HCT116 (cell line): ENCODE results near the gene AVP. TPM values are rescaled to one million over a fixed set of nuclear protein-coding genes. Genes with fewer than 3 reads are reported as not detected.

Experiments
- ATAC-seq: fragments of 200-7000 bp; cut with Tn5 transposase; 2 replicates; pipeline ENCODE4 v1.9.1; 2020; ENCODE audit warnings: mild to moderate bottlenecking, moderate library complexity
- BruUV-seq: library from RNA; stranded (reverse); fragments of 400-500 nt; replicated peaks from 2 replicates; lab custom pipeline; 2021; lab: Mats Ljungman, UMichigan
- CTCF ChIA-PET: fragments of 300-600 bp; sonication (Branson Sonifier 250); formaldehyde crosslinking; loops from one replicate; lab custom pipeline; 2021; ENCODE audit warnings: antibody characterized with exemption; lab: Charles Lee
- POLR2A ChIA-PET: fragments of 300-600, 350-600 bp; sonication (Branson Sonifier 250); formaldehyde crosslinking; loops from one replicate; lab custom pipeline; 2021; ENCODE audit warnings: antibody characterized with exemption; lab: Charles Lee
- RAD21 ChIA-PET, 2 experiments: fragments of 300-600 bp; sonication (Branson Sonifier 250); formaldehyde crosslinking; loops; one replicate each; lab custom pipeline; 2023; ENCODE audit warnings: low total read pairs in 2 of 2; ENCODE audit not compliant: uncharacterized antibody in 2 of 2, unreplicated experiment in 2 of 2, low non-redundant PET in 1 of 2; lab: Charles Lee
- DNase-seq: peaks from one replicate; pipeline ENCODE4 v3.0.0-alpha.2; 2010; ENCODE audit warnings: low read depth, low spot score
- H2AFZ ChIP-seq: fragments of 200-600 bp; shearing (Covaris generic), sonication (generic); 2 replicates; pipeline ENCODE4 v1.6.1; 2017; ENCODE audit warnings: low read depth, mixed run types, mixed read lengths, antibody characterized with exemption, low read length; ENCODE audit not compliant: poor library complexity, severe bottlenecking
- H3K27ac ChIP-seq: 2 replicates; pipeline ENCODE4 v1.5.1; 2012; ENCODE audit warnings: low read depth, low read length
- H3K27me3 ChIP-seq: fragments of 200-600 bp; sonication (generic); 2 replicates; pipeline ENCODE4 v1.6.1; 2016; ENCODE audit warnings: mixed run types, low read length, mixed read lengths; ENCODE audit not compliant: insufficient read depth
- H3K36me3 ChIP-seq, 2 experiments: fragments of 200-500 bp in 1 of 2; fragments of 200-600 bp in 1 of 2; sonication (Bioruptor generic) in 1 of 2; sonication (generic) in 1 of 2; 2 replicates each; pipeline versions ENCODE4 v1.5.1 to v1.6.1; 2014 to 2016; ENCODE audit warnings: low read length in 2 of 2, inconsistent platforms in 1 of 2, mixed read lengths in 1 of 2, mixed run types in 1 of 2; ENCODE audit not compliant: insufficient read depth in 2 of 2, control insufficient read depth in 1 of 2
- H3K4me1 ChIP-seq, 2 experiments: fragments of 200-600 bp in 1 of 2; sonication (generic) in 1 of 2; 2 replicates each; pipeline versions ENCODE4 v1.5.1 to v1.6.1; 2012 to 2017; ENCODE audit warnings: low read length in 2 of 2, inconsistent platforms in 1 of 2, mild to moderate bottlenecking in 1 of 2, mixed read lengths in 1 of 2, mixed run types in 1 of 2, moderate library complexity in 1 of 2; ENCODE audit not compliant: insufficient read depth in 2 of 2, control insufficient read depth in 1 of 2
- H3K4me2 ChIP-seq: fragments of 200-600 bp; sonication (generic); 2 replicates; pipeline ENCODE4 v1.6.1; 2017; ENCODE audit warnings: mixed run types, low read length, mixed read lengths
- H3K4me3 ChIP-seq, 2 experiments: fragments of 200-600 bp in 1 of 2; sonication (generic) in 1 of 2; replicated peaks in 1 of 2; 2 replicates each; pipeline ENCODE4 v1.5.1; 2011 to 2016; ENCODE audit warnings: low read length in 2 of 2, control low read depth in 1 of 2, low read depth in 1 of 2, mild to moderate bottlenecking in 1 of 2, mixed read lengths in 1 of 2, mixed run types in 1 of 2
- H3K79me2 ChIP-seq: fragments of 200-600 bp; sonication (generic); 2 replicates; pipeline ENCODE4 v1.6.1; 2017; ENCODE audit warnings: mild to moderate bottlenecking, mixed run types, low read length, moderate library complexity, mixed read lengths; ENCODE audit not compliant: insufficient read depth
- H3K9ac ChIP-seq: fragments of 200-600 bp; sonication (generic); 2 replicates; pipeline ENCODE4 v1.6.1; 2016; ENCODE audit warnings: low read length, mixed read lengths
- H3K9me2 ChIP-seq: fragments of 200-600 bp; sonication (generic), shearing (Covaris generic); 2 replicates; pipeline ENCODE4 v1.6.1; 2017; ENCODE audit warnings: mixed run types, mild to moderate bottlenecking, moderate library complexity; ENCODE audit not compliant: insufficient read depth
- H3K9me3 ChIP-seq, 2 experiments: fragments of 200-500 bp in 1 of 2; fragments of 200-600 bp in 1 of 2; sonication (Bioruptor generic) in 1 of 2; sonication (generic) in 1 of 2; 2 replicates each; pipeline ENCODE4 v1.6.1; 2014 to 2017; ENCODE audit warnings: low read length in 2 of 2, mixed read lengths in 2 of 2, inconsistent platforms in 1 of 2, low read depth in 1 of 2, mild to moderate bottlenecking in 1 of 2, mixed run types in 1 of 2, moderate library complexity in 1 of 2; ENCODE audit not compliant: control insufficient read depth in 1 of 2, insufficient read depth in 1 of 2
- H4K20me1 ChIP-seq: fragments of 200-600 bp; sonication (generic), shearing (Covaris generic); 2 replicates; pipeline ENCODE4 v1.6.1; 2017; ENCODE audit warnings: mixed run types, mild to moderate bottlenecking, moderate library complexity; ENCODE audit not compliant: insufficient read depth
- CBX3 ChIP-seq: IDR thresholded peaks from 2 replicates; pipeline ENCODE4 v1.6.1; 2012; ENCODE audit warnings: low read depth
- CEBPB ChIP-seq: IDR thresholded peaks from 2 replicates; pipeline ENCODE4 v1.6.1; 2012; ENCODE audit warnings: low read depth
- EGR1 ChIP-seq: IDR thresholded peaks from 2 replicates; pipeline ENCODE4 v1.6.1; 2012; ENCODE audit warnings: low read depth
- MAX ChIP-seq: IDR thresholded peaks from 2 replicates; pipeline ENCODE4 v1.6.1; 2012
- intact Hi-C: fragments of 100-400 bp; cut with micrococcal nuclease; formaldehyde crosslinking; loops from 2 replicates; pipeline ENCODE4 v1.10.0; 2022
- total RNA-seq: library from RNA; stranded (reverse); gene quantifications from one replicate; pipeline ENCODE4 v1.2.1, GENCODE V29; 2021; ENCODE audit not compliant: unreplicated experiment

AVP gene
- total RNA-seq, 1 experiment from 2014 or later = not detected

DNA sequence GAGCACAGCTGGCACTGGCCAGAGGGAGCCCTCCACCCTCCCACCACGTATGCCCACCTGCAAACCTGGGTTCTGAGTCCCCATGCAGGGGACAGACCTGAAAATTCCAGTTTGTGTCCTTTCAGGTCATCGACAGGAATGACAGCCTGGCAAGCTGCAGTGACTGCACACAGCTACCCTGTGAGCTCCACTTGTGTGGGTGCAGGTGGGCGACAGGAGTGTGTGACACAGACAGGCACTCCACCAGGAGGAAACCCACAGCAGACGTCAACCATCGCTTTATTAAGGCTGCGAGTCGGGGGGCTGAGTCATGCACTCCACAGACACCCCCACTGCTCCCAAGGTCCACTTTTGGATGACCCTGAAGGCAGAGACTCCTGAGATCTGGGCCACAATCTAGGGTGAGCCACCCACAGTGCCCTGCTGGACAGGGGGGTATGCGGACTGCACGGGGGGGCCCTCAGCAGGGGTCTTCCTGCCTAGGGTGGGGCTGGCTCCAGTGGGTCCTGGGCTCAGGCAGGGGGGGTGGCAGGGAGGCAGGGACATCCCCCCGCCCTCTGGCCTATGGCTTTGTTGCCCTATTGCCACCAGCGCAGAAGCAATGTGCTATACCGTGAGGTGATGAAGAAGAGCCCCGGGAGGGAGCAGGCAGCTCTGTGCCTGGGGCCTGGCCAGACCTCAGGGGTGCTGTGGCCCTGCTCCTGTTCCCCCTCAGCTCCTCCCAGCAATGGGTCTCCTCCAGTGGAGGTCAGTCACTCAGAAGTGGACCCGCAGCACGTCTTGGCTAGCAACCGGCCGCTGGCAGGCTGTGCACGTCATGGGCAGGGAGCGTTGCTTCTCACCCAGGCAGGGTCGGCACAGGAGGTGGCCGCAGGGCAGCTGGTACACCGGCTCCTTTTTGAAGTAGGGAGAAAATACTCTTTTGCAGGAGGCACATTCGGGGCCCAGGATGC is 25.1 kb upstream of the AVP start:
- no peaks in the 10 kb centered on the region for H3K9me3 ChIP-seq
- H3K4me3 ChIP-seq = no peak overlapping the region
- no peaks in the 10 kb centered on the region; a peak in 1 of 4 replicates for H3K36me3 ChIP-seq
- no peaks in the 10 kb centered on the region for H4K20me1 ChIP-seq
- H3K4me2 ChIP-seq = no peak overlapping the region
- CTCF ChIA-PET = interaction anchor here (0.9 to 1.2 kb wide), 2 partner anchors 40 to 56 kb away, joined by 3 to 4 read pairs; no protein-coding TSS in a partner anchor
- no peaks in the 10 kb centered on the region for H3K9me2 ChIP-seq
- H3K79me2 ChIP-seq = no peaks in the 10 kb centered on the region
- no peaks in the 10 kb centered on the region for H3K4me1 ChIP-seq
- BruUV-seq = no TSS peak
- ATAC-seq = no peak
- TF ChIP-seq MAX = no peak
- intact Hi-C loops = no loop called here
- POLR2A ChIA-PET = no interaction called here
- H3K27me3 ChIP-seq = no peaks in the 10 kb centered on the region
- DNase-seq = no peak
- H3K9ac ChIP-seq = no peak overlapping the region
- no peak overlapping the region for H2AFZ ChIP-seq
- RAD21 ChIA-PET = no interaction called here
- no peak overlapping the region for H3K27ac ChIP-seq

GRCh38 chr20:3107464-3108025 is 23.0 kb upstream of the AVP start:
- H3K27ac ChIP-seq = no peak overlapping the region
- no peaks in the 10 kb centered on the region for H4K20me1 ChIP-seq
- H3K9me3 ChIP-seq = no peaks in the 10 kb centered on the region
- intact Hi-C loops = no loop called here
- H3K9me2 ChIP-seq = no peaks in the 10 kb centered on the region
- CTCF ChIA-PET = no interaction called here
- no peak overlapping the region for H3K4me2 ChIP-seq
- H3K4me1 ChIP-seq = no peaks in the 10 kb centered on the region
- BruUV-seq = no TSS peak
- no peak overlapping the region for H3K9ac ChIP-seq
- RAD21 ChIA-PET = no interaction called here
- no peaks in the 10 kb centered on the region; a peak in 1 of 4 replicates for H3K36me3 ChIP-seq
- ATAC-seq (no peak), DNase-seq (no peak)
- no peaks in the 10 kb centered on the region for H3K27me3 ChIP-seq
- no peak overlapping the region for H2AFZ ChIP-seq
- TF ChIP-seq CEBPB (no peak), CBX3 (no peak), EGR1 (no peak)
- H3K4me3 ChIP-seq = no peak overlapping the region
- H3K79me2 ChIP-seq = no peaks in the 10 kb centered on the region
- POLR2A ChIA-PET = no interaction called here
